Measurements from ENCODE around the gene ZMYND10.

GRCh38 chr3:50317300-50317699, 28.2 kb downstream of the ZMYND10 start:
- TF ChIP-seq POLR2AphosphoS5 (IDR thresholded peaks at IDR 0.05; ENCODE audit: low read depth, low read length), result no peak
- no peak for TF ChIP-seq REST (IDR thresholded peaks at IDR 0.05; ENCODE audit: insufficient read depth in 1 of 2, low read depth in 2 of 2, low read length in 2 of 2)
